Panc1 (cell line): Measurements from ENCODE around the gene ARHGAP8.

Experiments used
- CTCF ChIP-seq: fragments of 450-650 bp; IDR thresholded peaks from 2 replicates; pipeline ENCODE4 v1.5.1; 2017; ENCODE audit warnings: mild to moderate bottlenecking
- POLR2AphosphoS5 ChIP-seq: IDR thresholded peaks from 2 replicates; pipeline ENCODE4 v1.6.1; 2012; ENCODE audit warnings: mild to moderate bottlenecking, low read depth, low read length, moderate library complexity
- SIN3A ChIP-seq: IDR thresholded peaks from 2 replicates; pipeline ENCODE4 v1.6.1; 2012; ENCODE audit warnings: low read depth, mild to moderate bottlenecking, low read length, moderate library complexity, borderline replicate concordance; ENCODE audit not compliant: insufficient read depth
- TCF7L2 ChIP-seq: IDR thresholded peaks from 2 replicates; pipeline ENCODE4 v1.6.1; 2011; ENCODE audit warnings: mild to moderate bottlenecking, low read depth, low read length, inconsistent platforms

DNA sequence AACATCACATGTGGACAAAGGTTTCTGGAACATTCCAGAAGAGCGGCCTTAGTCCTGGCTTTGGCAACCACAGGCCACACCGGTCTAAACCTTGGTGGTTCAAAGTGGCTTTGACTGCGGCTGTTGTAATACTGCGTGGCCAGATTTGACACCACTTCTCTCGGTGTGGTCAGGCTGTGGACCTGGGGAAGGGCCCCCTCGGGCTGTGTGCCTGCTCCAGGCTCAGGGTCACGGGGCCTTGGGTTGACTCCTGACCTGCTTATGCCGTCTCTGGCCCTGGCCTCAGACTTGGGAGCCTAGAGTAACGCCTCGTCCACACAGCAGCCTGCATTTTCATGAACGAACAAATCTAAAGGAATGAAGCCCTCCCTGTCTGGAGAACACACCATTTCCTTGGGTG, 139.4 kb downstream of the ARHGAP8 start:
- TF ChIP-seq TCF7L2: no peak
- TF ChIP-seq CTCF: no peak
- TF ChIP-seq POLR2AphosphoS5: no peak
- TF ChIP-seq SIN3A: no peak
